ENCODE data around the gene TAB3. TPM values are rescaled to one million over a fixed set of nuclear protein-coding genes. Genes with fewer than 3 reads are reported as not detected.
A peak's percentile ranks its signal among the peaks of the same experiment; 100 is the strongest.

The TAB3 gene
- total RNA-seq, result 3.7 and 5.4 TPM in 2 replicates

DNA sequence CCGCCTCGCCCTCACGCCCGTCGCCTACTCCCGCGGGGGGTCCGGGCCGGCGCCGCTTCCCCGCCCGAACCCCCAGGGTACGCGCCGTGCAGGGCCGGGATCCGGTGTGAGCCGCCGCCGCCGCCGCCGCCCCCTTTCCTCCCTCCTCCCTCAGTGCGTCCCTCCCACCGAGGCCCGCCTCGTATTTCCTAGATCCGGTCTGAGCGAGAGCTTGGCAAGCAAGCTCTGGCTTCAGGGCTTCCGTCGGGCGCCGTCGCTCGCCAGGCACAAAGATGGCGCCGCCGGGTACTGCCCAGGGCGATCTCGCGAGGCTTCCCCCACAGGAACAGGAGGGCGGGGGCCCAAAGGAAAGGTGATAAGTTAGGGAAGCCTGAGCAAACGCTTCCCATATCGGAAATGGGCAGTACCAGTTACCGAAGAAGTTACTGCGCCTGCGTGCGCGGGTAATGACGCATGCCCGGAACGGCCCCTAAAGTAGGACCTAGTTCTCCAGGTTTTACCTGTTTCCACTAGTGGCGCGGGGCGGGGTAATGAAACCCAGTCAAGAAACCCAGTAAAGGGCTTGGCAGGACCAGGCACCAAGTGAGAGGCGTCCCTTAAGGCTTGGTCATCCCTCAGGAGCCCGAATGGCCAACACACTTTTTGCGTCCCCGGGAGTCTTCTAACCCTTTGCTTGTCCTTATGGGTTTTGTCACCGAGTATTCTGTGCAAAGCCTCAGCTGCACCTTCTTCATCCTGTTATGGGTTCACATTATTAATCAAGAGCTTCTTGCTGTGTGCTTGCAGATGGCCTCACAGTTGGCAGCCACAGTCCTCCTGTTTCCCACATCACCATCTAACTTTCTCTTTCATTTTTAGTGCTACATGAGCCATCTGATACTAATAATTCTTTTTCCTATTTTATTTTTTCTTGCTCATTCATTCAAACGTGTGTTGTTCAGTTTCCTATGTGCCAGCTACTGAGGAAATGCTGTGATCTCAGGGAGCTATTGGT, at the start of gene TAB3:
Gene TAB3 (minus strand): TSS at position 108 of the 994 bp plus-strand sequence. CDS start 29,666 bp downstream, outside the sequence.
- peak; percentile 97 for DNase-seq (ENCODE audit: low read depth in 2 of 2)

GRCh38 chrX:30938295-30938694, 49.2 kb upstream of the TAB3 start:
- DNase-seq (ENCODE audit: low read depth in 2 of 2), result no peak

- peak; percentile 0 to 18 for DNase-seq (ENCODE audit: low read depth in 2 of 2)
These were observed 46.9 kb upstream of the TAB3 start for GRCh38 chrX:30935985-30936384.

GRCh38 chrX:30931920-30932319, 42.9 kb upstream of the TAB3 start:
- no peak for DNase-seq (ENCODE audit: low read depth in 2 of 2)

DNA sequence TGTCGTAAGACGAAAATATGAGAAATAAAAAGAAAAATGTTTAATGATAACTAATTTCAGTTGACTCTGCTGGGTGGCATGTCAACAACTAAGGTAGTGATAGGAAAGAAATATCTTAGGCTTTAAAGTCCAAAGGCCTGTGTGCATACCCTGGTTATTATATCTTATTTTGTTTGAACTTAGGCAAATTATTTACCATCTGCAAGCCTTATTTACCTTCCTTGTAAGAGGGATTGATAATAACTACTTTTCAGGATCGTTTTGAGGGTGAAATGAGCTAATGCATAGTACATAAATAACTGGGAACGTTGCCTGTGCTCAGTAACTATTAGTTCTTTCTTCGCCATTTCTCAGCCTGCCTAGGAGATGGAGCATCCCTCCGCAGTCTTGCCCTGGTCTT, 41.6 kb upstream of the TAB3 start:
- no peak for DNase-seq (ENCODE audit: low read depth in 2 of 2)

DNA sequence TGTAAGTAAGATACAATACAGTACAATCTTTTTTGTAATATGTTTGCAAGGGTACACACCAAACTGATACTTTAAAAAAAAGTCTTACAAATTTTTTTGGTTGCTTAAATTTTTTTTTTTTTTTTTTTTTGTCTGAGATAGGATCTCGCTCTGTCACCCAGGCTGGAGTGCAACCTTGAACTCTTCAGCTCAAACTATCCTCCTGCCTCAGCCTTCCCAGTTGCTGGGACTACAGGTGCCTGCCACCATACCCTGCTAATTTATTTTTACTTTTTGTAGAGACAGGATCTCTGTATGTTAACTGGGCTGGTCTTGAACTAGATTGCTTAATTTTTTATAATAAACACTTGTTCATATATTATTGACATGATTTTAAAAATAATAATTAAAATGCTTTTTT, 41.1 kb upstream of the TAB3 start:
- DNase-seq (ENCODE audit: low read depth in 2 of 2), result no peak

DNA sequence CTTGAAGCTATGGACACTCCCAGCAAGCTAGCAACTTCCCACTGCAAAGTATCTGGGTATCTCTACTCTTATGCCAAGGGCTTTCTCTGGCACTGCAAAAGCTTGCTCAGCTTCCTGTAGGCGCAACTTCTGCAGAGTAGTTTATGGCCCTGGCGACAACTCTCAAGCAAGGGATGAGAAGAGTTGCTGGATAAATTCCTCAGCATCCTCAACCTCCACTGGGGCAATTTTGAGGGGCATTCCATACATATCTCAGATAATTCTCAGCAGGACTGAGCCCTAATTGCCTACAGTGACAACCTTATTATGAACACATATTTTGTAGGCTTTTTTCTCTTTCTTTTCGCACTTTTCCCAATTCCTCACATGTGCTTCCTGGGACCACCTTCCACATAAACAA, 31.2 kb upstream of the TAB3 start:
- no peak for DNase-seq (ENCODE audit: low read depth in 2 of 2)

GRCh38 chrX:30918480-30918879, 29.4 kb upstream of the TAB3 start:
- no peak for DNase-seq (ENCODE audit: low read depth in 2 of 2)

GRCh38 chrX:30913492-30913891, 24.4 kb upstream of the TAB3 start:
- DNase-seq (ENCODE audit: low read depth in 2 of 2), result no peak

- peak in 1 of 2 donors; percentile 0 for DNase-seq (ENCODE audit: low read depth in 2 of 2)
These were observed 21.2 kb upstream of the TAB3 start for GRCh38 chrX:30910124-30910860.

GRCh38 chrX:30906726-30907125, 17.7 kb upstream of the TAB3 start:
- DNase-seq (ENCODE audit: low read depth in 2 of 2), result no peak

- no peak for DNase-seq (ENCODE audit: low read depth in 2 of 2)
These were observed 16.3 kb upstream of the TAB3 start for GRCh38 chrX:30905321-30905720.

- no peak for DNase-seq (ENCODE audit: low read depth in 2 of 2)
These were observed 15.6 kb upstream of the TAB3 start for GRCh38 chrX:30904632-30905031.

DNA sequence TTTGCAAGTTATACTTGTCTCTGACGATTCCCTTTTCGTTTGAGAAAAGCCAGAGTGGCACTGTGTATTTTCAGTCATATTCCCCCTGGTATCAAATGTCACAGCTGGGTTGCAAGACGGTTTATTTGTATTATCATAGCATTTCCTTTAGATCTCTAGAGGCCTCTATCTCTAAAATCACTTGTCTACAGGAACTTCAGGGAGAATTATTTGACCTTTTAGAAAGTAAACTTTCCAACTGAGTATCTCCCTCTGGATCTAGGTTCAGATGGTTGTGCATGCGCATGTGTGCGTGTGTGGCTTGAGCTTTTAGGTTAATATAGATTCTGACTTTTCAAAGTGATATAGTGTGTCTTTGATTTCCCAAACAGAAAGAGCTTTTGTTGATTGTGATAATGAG, 15.1 kb upstream of the TAB3 start:
- no peak for DNase-seq (ENCODE audit: low read depth in 2 of 2)

DNA sequence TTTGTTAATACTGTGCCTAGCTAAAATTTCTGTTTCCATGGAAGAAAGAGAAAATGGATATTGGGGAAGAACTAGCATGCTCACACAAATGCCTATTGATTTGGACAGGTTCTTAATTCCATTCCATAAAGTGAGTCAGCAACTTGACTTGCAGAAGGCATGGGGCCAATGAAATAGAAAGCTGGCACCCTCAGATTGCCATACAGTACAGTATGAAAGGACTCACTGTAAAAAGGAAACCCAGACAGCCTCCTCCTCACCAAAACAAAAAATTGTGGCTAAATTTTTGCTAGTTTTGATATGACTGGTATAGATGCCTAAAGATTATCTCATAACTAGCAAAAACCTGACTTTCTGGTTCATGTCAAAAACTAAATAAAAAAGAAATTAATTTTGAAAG, 11.2 kb upstream of the TAB3 start:
- DNase-seq (ENCODE audit: low read depth in 2 of 2), result no peak

DNA sequence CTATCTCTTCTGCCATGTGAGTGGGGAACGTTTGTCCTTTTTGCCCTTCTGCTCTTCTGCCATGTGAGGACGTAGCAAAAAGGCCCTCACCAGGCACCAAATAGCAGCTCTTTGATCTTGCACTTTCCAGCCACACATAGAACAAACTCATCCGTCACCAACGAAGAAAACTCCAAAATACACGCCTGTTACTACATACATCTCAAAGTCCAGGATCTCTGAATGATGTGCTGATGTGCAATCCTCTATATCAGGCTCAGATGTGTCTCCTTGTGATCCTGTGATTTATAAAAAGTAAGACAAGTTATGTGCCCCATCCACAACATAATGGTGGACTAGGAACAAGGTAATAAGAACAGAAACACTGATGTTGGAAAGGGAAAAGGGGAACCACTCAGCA, 9.8 kb upstream of the TAB3 start:
- no peak for DNase-seq (ENCODE audit: low read depth in 2 of 2)

DNA sequence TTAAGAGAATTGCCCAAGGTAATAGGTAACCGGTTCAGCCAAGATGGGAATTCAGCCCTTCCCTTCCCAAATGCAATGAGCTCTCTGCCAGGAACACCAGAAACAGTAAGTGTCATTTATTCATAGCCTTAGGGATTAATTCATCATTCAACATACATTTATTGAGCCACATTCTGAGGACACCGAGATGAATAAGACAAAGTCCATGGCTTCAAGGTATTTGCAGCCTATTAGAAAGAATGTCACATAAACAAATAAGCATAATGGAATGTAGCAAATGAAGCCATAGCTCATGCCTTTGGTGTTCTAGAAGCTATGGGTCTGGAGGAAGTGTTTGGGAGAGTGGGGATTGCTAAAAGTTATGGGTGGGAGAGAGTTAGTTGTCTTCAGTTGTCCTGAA, 6.3 kb upstream of the TAB3 start:
- DNase-seq (ENCODE audit: low read depth in 2 of 2), result no peak

DNA sequence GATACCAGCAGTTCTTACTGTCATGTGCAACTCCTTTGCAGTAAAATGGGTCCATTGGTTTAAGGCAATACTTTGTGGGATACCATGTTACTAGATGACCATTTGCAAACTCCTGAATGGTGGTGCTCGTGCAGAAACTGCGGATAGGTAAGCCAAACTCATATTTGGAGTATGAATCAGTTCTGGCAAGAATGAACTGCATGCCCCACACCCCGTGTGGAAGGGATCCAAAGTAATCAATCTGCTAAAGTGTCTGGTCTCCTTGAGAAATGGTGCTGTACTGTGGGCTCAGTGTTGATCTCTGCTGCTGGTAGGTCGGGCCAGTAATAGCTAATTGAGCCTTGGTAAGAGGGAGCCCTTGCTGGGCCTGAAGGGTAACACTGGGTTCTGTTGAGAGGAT, 4.2 kb upstream of the TAB3 start:
- no peak for DNase-seq (ENCODE audit: low read depth in 2 of 2)

- no peak for DNase-seq (ENCODE audit: low read depth in 2 of 2)
These were observed 3.5 kb upstream of the TAB3 start for GRCh38 chrX:30892591-30892990.

DNA sequence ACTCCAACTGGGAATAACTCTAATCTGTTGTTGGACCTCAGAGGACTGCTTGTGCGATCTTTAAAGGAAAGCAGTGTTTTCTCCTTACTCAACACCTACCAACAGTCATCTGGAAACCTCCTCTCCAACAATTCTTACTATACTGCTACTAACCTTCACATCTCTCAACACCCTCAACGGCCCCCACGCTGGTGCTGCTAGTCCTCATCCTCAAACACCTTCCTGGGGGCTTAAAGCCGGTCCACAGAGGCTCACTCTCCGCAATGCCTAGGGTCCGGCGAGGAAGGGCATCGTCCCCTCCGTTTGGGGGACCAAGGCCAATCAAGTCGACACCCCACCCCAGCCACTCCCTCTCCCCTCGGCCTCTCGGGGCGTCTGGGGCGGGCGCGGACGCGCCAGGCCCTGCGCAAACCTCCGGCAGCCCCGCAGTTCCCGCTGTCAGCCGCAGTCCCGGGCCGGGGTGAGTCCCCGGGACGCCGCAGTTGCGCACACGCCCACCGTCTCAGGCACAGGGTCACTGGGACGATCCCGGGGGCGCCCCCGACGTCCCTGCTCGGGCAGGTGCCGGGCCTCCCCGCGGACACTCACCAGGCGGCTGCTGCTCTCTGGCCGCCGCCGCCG, 418 bp downstream of the TAB3 start:
- peak; percentile 10 to 17 for DNase-seq (ENCODE audit: low read depth in 2 of 2)

DNA sequence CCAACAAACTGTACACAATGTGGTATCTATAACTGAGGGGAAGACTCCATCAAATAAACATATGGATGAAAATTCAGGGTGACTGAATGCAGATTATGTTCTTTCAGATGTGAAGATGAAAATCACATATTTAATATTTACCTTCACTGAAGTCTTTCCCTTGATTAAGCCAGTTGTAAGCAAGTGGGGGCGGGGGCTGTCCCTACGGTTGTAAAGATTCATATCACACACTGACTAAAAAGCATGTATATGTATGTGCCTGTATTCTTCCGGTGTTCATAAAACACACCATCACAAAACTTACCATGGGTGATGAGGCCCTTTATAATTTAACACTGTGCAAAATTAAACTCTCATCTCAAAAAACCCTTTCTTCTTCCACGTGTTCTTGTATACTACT, 1.3 kb downstream of the TAB3 start:
- DNase-seq (ENCODE audit: low read depth in 2 of 2), result no peak

GRCh38 chrX:30887288-30887687, 1.8 kb downstream of the TAB3 start:
- DNase-seq (ENCODE audit: low read depth in 2 of 2), result no peak

Data from lung microvascular endothelial cell (primary cell).